HG02852 (cell line): ENCODE results near the gene MICU1.
"Not testable (repeated sequence)": the region's sequence is repeated elsewhere in the genome, so short reads cannot be mapped to it uniquely, and the experiment has no call there.

ENCODE experiments used
- ATAC-seq: cut with Tn5 transposase; IDR thresholded peaks from one replicate; pipeline ENCODE4 v1.9.1; 2021; ENCODE audit warnings: mild to moderate bottlenecking, moderate library complexity; ENCODE audit not compliant: unreplicated experiment

Gene MICU1

GRCh38 chr10:72509206-72509799 lies 116.6 kb downstream of the MICU1 start:
- ATAC-seq: no peak

DNA sequence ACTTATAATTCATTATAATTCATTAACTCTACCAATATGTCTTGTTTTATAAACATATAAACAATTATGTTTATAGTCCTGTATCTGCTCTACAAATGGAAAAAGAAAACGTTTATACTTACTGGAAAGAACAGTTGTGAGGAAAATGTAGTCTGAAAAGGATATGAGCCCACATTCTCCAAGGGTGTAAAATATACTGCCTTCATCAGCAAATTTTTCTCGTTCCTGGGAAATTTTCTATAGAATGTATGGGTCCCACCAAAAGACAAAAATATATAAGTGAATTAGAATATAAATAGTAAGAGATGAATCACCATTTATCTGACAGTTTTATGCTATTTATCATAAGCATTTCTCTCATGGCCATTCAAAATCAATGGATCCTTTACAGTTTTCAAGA lies 117.8 kb downstream of the MICU1 start:
- ATAC-seq: no peak

GRCh38 chr10:72506474-72506873 lies 119.4 kb downstream of the MICU1 start:
- no peak for ATAC-seq

DNA sequence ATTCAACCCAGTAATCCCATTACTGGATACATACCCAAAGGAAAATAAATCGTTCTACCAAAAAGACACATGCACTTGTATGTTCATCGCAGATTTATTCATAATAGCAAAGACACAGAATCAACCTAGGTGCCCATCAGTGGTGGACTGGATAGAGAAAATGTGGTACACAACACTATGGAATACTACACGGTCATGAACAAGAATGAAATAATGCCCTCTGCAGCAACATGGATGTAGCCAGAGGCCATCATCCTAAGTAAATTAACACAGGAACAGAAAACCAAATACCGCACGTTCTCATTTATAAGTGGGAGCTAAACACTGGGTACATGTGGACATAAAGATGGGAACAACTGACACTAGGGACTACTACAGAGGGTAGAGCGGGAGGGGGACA lies 120.4 kb downstream of the MICU1 start:
- no peak for ATAC-seq

GRCh38 chr10:72503694-72504438 lies 122.0 kb downstream of the MICU1 start:
- ATAC-seq: no peak

- ATAC-seq: no peak
Observed at GRCh38 chr10:72503241-72503640, 122.6 kb downstream of the MICU1 start.

- no peak for ATAC-seq
Observed at GRCh38 chr10:72502581-72502980, 123.3 kb downstream of the MICU1 start.

DNA sequence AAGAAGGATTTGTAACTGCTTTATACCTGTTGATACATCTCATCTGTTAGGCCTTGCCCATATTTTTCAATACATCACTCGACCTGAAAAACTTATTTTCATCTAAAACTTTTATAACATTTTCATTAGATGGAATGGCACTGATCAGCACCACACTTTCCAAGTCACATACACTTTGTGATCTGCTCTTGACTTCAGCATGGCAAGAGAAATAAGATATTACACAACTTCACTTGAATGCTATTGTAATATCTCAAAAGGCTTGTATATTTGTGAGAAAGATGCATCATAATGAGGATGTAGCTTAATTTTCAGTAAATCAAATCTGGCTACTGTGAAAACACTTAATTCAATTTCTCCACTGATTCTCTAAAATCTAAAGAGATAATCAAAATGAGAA lies 126.2 kb downstream of the MICU1 start:
- ATAC-seq: no peak

- no peak for ATAC-seq
Observed at GRCh38 chr10:72490951-72491350, 134.9 kb downstream of the MICU1 start.

- ATAC-seq: no peak
Observed at GRCh38 chr10:72487521-72487920, 138.4 kb downstream of the MICU1 start.

DNA sequence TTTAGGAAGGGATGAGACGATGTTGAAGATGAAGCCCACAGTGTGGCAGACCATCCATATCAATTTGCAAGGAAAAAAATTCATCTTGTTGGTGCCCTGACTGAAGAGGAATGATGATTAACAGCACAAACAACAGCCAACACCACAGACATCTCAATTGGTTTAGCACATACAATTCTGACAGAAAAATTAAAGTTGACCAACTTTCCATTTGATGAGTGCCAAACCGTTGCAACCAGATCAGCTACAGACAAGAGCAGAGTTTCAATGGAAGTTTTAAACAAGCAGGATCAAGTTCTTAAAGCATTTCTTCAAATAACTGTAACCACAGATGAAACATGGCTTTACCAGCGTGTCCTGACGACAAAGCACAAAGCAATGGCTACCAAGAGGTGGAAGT lies 138.8 kb downstream of the MICU1 start:
- ATAC-seq: no peak

- no peak for ATAC-seq
Observed at GRCh38 chr10:72485701-72486100, 140.2 kb downstream of the MICU1 start.

GRCh38 chr10:72484521-72484920 lies 141.4 kb downstream of the MICU1 start:
- ATAC-seq: no peak

DNA sequence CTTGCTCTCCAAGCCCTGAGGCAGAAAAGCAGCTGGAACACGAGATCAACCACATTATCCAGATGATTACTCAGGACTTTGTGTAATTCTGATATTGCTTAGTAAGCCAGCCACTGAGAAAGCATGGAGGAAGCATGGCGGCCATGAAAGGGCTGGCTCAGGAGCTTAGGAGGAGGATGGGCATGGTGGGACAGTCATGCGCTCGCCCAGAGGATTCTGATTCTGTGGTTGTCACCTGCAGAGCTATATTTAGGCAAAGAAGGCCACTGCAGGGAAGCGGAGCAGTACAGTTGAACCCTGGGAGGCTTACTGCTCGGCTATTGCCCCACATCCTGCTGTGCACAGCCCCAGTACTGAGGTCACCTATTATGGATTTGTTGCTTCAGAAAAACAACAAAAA lies 142.4 kb downstream of the MICU1 start:
- no peak for ATAC-seq

DNA sequence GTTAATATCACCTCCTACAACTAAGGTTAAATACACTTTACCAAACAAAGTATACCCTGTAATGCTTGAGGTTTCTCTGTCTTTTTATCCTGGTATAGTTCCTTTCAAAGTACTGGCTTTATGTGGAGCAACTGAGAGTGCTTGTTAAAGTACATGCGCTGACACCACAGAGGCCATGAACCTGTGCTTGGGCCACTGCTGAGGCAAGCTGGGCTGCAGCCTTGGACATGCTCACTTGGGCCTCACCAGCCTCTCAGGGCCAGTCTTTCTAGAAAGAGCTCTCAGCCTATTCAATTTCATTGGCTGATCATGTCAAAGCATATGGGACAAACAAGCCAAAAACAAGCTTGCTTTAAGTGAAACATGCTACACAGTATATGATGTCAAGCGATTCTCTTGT lies 145.0 kb downstream of the MICU1 start:
- ATAC-seq: no peak

- ATAC-seq: no peak
Observed at GRCh38 chr10:72477463-72477862, 148.4 kb downstream of the MICU1 start.

- no peak for ATAC-seq
Observed at GRCh38 chr10:72472306-72472705, 153.6 kb downstream of the MICU1 start.

DNA sequence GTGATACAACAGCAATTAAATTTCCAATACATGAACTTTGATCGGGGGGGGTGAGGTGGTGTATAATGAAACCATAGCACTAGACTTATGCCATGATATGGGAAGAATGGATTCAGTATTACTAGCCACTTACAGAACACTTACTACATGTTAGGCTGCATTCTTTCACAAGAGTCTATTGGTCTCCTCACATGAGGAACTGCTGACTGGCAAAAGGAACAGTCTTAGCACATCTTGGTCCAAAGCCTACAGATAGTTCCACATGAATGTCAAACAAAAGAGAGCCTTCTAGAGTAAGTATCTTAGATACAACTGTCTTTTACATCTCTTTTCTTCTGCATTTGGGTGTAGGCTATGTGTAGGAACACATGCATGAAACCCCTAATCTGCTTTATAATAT lies 155.2 kb downstream of the MICU1 start:
- ATAC-seq: no peak

DNA sequence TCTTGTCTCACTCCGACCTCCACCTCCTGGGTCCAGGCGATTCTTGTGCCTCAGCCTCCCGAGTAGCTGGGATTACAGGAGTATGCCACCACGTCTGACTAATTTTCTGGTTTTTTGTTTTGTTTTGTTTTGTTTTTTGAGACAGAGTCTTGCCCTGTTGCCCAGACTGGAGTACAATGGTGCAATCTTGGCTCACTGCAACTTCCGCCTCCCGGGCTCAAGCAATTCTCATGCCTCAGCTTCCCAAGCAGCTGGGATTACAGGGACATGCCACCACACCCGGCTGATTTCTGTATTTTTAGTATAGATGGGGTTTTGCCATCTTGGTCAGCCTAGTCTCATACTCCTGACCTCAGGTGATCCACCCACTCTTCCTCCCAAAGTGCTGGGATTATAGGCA lies 158.8 kb downstream of the MICU1 start:
- ATAC-seq: not testable (repeated sequence)

GRCh38 chr10:72466018-72466417 lies 159.9 kb downstream of the MICU1 start:
- no peak for ATAC-seq

DNA sequence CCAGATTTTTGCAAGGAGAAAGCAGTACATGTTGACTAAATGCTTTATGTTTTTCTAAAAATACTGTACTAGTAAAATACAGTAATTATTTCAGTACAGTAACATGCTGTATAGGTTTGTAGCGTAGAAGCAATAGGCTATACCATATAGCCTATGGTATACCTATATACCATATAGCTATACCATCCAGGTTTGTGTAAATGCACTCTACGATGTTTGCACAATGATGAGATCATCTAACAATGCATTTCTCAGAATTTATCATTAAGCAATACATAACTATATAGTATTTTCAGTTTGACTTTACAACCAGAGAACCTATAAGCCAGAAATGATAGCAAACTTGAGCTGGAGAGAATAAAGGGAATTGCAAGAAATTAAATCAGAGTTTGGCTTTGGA lies 161.4 kb downstream of the MICU1 start:
- no peak for ATAC-seq

DNA sequence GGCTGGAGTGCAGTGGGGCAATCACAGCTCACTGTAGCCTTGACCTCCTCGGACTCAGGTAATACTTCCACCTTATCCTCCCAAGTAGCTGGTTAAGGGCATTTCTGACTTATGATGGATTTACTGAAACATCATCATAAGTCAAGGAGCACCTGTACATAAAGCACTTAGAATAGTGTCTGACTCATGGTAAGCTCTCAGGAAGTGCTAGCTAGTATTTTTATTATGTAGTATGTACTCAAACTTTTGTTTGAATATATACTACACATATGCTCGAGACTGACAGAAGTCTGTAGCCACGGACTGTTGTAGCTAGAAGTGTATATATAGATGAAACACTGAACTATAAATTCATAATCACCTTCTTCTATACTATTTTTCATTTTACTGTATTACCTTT lies 163.6 kb downstream of the MICU1 start:
- no peak for ATAC-seq

GRCh38 chr10:72461085-72461484 lies 164.8 kb downstream of the MICU1 start:
- no peak for ATAC-seq
